Heart right ventricle (tissue), 16 donors: ENCODE results near the gene SH3BP4. TPM values are rescaled to one million over a fixed set of nuclear protein-coding genes. Genes with fewer than 3 reads are reported as not detected.

ENCODE experiments used
- ATAC-seq, 8 donors: fragments of 200-7000 bp; cut with Tn5 transposase; one replicate each; pipeline ENCODE4 v1.9.1; 2020; ENCODE audit warnings: mild to moderate bottlenecking in 8 of 8, moderate library complexity in 8 of 8, moderate number of reproducible peaks in 1 of 8
- DNase-seq, 2 donors: peaks; one replicate each; pipeline ENCODE4 v3.0.0-alpha.2; 2020
- H3K27ac ChIP-seq, 10 donors: fragments of 200-600 bp; sonication (generic) in 2 of 10; one replicate each; pipeline versions ENCODE4 v1.5.0 to v1.8.0; 2020 to 2022; ENCODE audit warnings: mild to moderate bottlenecking in 3 of 10
- H3K27me3 ChIP-seq, 7 donors: fragments of 200-600 bp; one replicate each; pipeline ENCODE4 v1.8.0; 2021 to 2022; ENCODE audit warnings: mild to moderate bottlenecking in 2 of 7
- H3K36me3 ChIP-seq, 9 donors: fragments of 200-600 bp; sonication (generic) in 1 of 9; one replicate each; pipeline versions ENCODE4 v1.5.0 to v1.8.0; 2020 to 2022; ENCODE audit warnings: mild to moderate bottlenecking in 2 of 9
- H3K4me1 ChIP-seq, 9 donors: fragments of 200-600 bp; sonication (generic) in 1 of 9; one replicate each; pipeline versions ENCODE4 v1.5.0 to v1.8.0; 2020 to 2022; ENCODE audit warnings: mild to moderate bottlenecking in 4 of 9
- H3K4me3 ChIP-seq, 10 donors: fragments of 200-600 bp; sonication (generic) in 2 of 10; one replicate each; pipeline versions ENCODE4 v1.5.0 to v1.8.0; 2020 to 2022; ENCODE audit warnings: mild to moderate bottlenecking in 7 of 10, moderate library complexity in 2 of 10
- H3K9me3 ChIP-seq, 11 donors: fragments of 200-600 bp in 10 of 11; sonication (generic) in 2 of 11; one replicate each; pipeline versions ENCODE4 v1.5.0 to v1.8.0; 2013 to 2022; ENCODE audit warnings: mild to moderate bottlenecking in 2 of 11, control low read depth in 1 of 11, moderate library complexity in 1 of 11
- CTCF ChIP-seq, 9 donors: fragments of 200-600 bp; sonication (generic) in 2 of 9; IDR thresholded peaks; one replicate each; pipeline versions ENCODE4 v1.5.0 to v1.8.0; 2021 to 2022; ENCODE audit warnings: antibody characterized with exemption in 9 of 9, mild to moderate bottlenecking in 5 of 9, moderate library complexity in 1 of 9
- WGBS, 2 donors: extraction: QIAGEN DNeasy Blood & Tissue Kit; methylation state at CpG; one replicate each; pipeline ENCODE4 v1.1.7; 2013; ENCODE audit warnings: inconsistent platforms in 1 of 2; 5-methylcytosine and 5-hydroxymethylcytosine counted together
- intact Hi-C, 10 donors: fragments of 100-400 bp; cut with DNase I; formaldehyde crosslinking; loops; one replicate each; pipeline versions ENCODE4 v1.11.1 to v1.14.2; 2022
- polyA plus RNA-seq, 2 donors: library from polyadenylated mRNA; stranded (reverse); fragments of 200-250 nt; gene quantifications; one replicate each; pipeline ENCODE4 v1.2.3, GENCODE V29; 2013
- total RNA-seq, 10 donors: library from RNA; stranded (reverse); fragmentation: NEBNext Ultra II Directional in 3 of 10; extraction: Animal tissue kit (Norgen Biotek cat#: 25700) in 3 of 10; gene quantifications; one replicate each; pipeline versions ENCODE4 v1.2.1 to v1.2.4, GENCODE V29; 2021 to 2023
- donor health status: Arrhythmogenic right ventricular cardiomyopathy.
- donor health status: ischemic (EF 13 %, LVEDD 7.1; RV severe dilation, severe dysfunction).
- donor health status: healthy with polysubstance abuse.
- donor health status: DM: no; HTN: yes; CAD: no.
- donor health status: DM: no; HTN: no; CAD: no.
- donor health status: ischemic (EF 25% LVEDD 6.9; RV normal size, moderate dysfunction).
- donor health status: ischemic (EF 25% LVEDD 5.7; RV mildly dilated, moderate dysfunction).
- donor health status: healthy.
- donor health status: DM: yes; HTN: yes; CAD: no.
- donor health status: Ischemic cardiomyopathy.
- donor health status: ischemic (EF 35%, LVEDD 5.7; RV mildly dilated, moderate dysfunction).
- donor health status: nonischemic (EF 11% LVEDD 7.7; RV severe dilation, severe dysfunction).
- donor health status: DM: yes; HTN: yes; CAD: no.
- donor health status: PGD.
- donor health status: ischemic (EF 29% LVEDD 5.4; RV normal size, mild dysfunction).
- donor health status: nonischemic (EF 23%, LVEDD 6.1; RV moderate dilation, normal function).

Gene SH3BP4
- total and polyA plus RNA-seq, 12 donors: 6.3 to 15.3 (median 10.8) TPM

- intact Hi-C loops: no loop called here
- no peak for DNase-seq
- no peak for TF ChIP-seq CTCF (IDR thresholded peaks at IDR 0.05)
- Histone ChIP-seq H3K36me3 (peaks cover 0 to 15% (median 0%) of the 10 kb centered on the region in 9 donors), H3K27ac (no peak overlapping the region), H3K4me3 (no peak overlapping the region), H3K27me3 (no peaks in the 10 kb centered on the region), H3K4me1 (peaks cover 4 to 34% (median 22%) of the 10 kb centered on the region in 9 donors), H3K9me3 (no peaks in the 10 kb centered on the region)
- no peak for ATAC-seq
- WGBS, 2 donors: 82 to 87% methylated on average over 4 of the region's 4 CpGs
These were observed 79.1 kb downstream of the SH3BP4 start for GRCh38 chr2:235030936-235031335.

GRCh38 chr2:235031686-235032373 is 80.0 kb downstream of the SH3BP4 start:
- DNase-seq: no peak
- WGBS, 2 donors: 89 to 90% methylated on average over 16 of the region's 16 CpGs
- intact Hi-C loops: no loop called here
- TF ChIP-seq CTCF (IDR thresholded peaks at IDR 0.05): no peak
- no peak for ATAC-seq
- no peak overlapping the region for H3K27ac ChIP-seq
- peaks cover 0 to 22% (median 0%) of the 10 kb centered on the region in 9 donors for H3K36me3 ChIP-seq
- H3K27me3 ChIP-seq: no peaks in the 10 kb centered on the region
- H3K9me3 ChIP-seq: no peaks in the 10 kb centered on the region
- no peak overlapping the region for H3K4me3 ChIP-seq
- H3K4me1 ChIP-seq: peaks cover 4 to 25% (median 13%) of the 10 kb centered on the region in 9 donors

- peaks cover 0 to 18% (median 8%) of the 10 kb centered on the region in 9 donors for H3K4me1 ChIP-seq
- DNase-seq (no peak), ATAC-seq (no peak)
- 95 to 96% methylated on average over 16 of the region's 16 CpGs for WGBS, 2 donors
- H3K27ac ChIP-seq: no peak overlapping the region
- no peaks in the 10 kb centered on the region for H3K27me3 ChIP-seq
- H3K36me3 ChIP-seq: peaks cover 0 to 26% (median 0%) of the 10 kb centered on the region in 9 donors
- TF ChIP-seq CTCF (IDR thresholded peaks at IDR 0.05): no peak
- H3K4me3 ChIP-seq: no peak overlapping the region
- intact Hi-C loops: no loop called here
- H3K9me3 ChIP-seq: no peaks in the 10 kb centered on the region
These were observed 80.6 kb downstream of the SH3BP4 start for GRCh38 chr2:235032466-235032865.

- 87 to 92% methylated on average over 10 of the region's 10 CpGs for WGBS, 2 donors
- no peaks in the 10 kb centered on the region for H3K27me3 ChIP-seq
- DNase-seq (no peak), ATAC-seq (peak in 3 of 8 donors; percentile 8 to 26 (median 18))
- TF ChIP-seq CTCF (IDR thresholded peaks at IDR 0.05): no peak
- peaks cover 0 to 13% (median 3%) of the 10 kb centered on the region in 9 donors for H3K4me1 ChIP-seq
- intact Hi-C loops: no loop called here
- no peak overlapping the region for H3K27ac ChIP-seq
- H3K4me3 ChIP-seq: no peak overlapping the region
- H3K36me3 ChIP-seq: peaks cover 0 to 31% (median 0%) of the 10 kb centered on the region in 9 donors
- H3K9me3 ChIP-seq: no peaks in the 10 kb centered on the region
These were observed 81.1 kb downstream of the SH3BP4 start for GRCh38 chr2:235032949-235033348.
